Keratinocyte (primary cell): ENCODE results near the gene FOXJ3. TPM values are rescaled to one million over a fixed set of nuclear protein-coding genes. Genes with fewer than 3 reads are reported as not detected.

Source experiments
- DNase-seq: peaks from one replicate; pipeline ENCODE4 v3.0.0-alpha.2; 2011; ENCODE audit warnings: low read depth, missing footprints, low spot score
- FAIRE-seq: peaks from 2 replicates; lab custom pipeline; 2011; peaks lifted over from hg19 to GRCh38; lab: Jason Lieb, UNC
- H2AFZ ChIP-seq: 2 replicates; pipeline ENCODE4 v1.6.0; 2012; ENCODE audit warnings: low read length, control low read depth, inconsistent platforms; ENCODE audit not compliant: control insufficient read depth
- H3K27ac ChIP-seq: 2 replicates; pipeline ENCODE4 v1.5.1; 2011; ENCODE audit warnings: low read length; ENCODE audit not compliant: control insufficient read depth, insufficient read depth
- H3K27me3 ChIP-seq: 3 replicates; pipeline ENCODE4 v1.6.0; 2011; ENCODE audit warnings: low read length; ENCODE audit not compliant: control insufficient read depth, insufficient read depth; ENCODE audit errors: extremely low read depth
- H3K36me3 ChIP-seq, 2 experiments: 2 replicates in 1 of 2; 3 replicates in 1 of 2; pipeline ENCODE4 v1.5.1; 2011; ENCODE audit warnings: low read length in 2 of 2, mild to moderate bottlenecking in 1 of 2; ENCODE audit not compliant: control insufficient read depth in 2 of 2, insufficient read depth in 2 of 2; ENCODE audit errors: extremely low read depth in 1 of 2
- H3K4me1 ChIP-seq: 3 replicates; pipeline ENCODE4 v1.5.1; 2011; ENCODE audit warnings: low read length; ENCODE audit not compliant: control insufficient read depth, insufficient read depth; ENCODE audit errors: extremely low read depth
- H3K4me2 ChIP-seq: 3 replicates; pipeline ENCODE4 v1.6.0; 2011; ENCODE audit warnings: low read depth, low read length; ENCODE audit not compliant: control insufficient read depth, insufficient read depth; ENCODE audit errors: extremely low read depth
- H3K4me3 ChIP-seq, 3 experiments: fragments of 200-600 bp in 1 of 3; sonication (generic) in 1 of 3; 2 replicates in 2 of 3; 3 replicates in 1 of 3; pipeline ENCODE4 v1.5.1; 2011 to 2016; ENCODE audit warnings: low read length in 3 of 3, mild to moderate bottlenecking in 3 of 3, control low read depth in 2 of 3, inconsistent platforms in 1 of 3, low read depth in 1 of 3, mixed read lengths in 1 of 3, mixed run types in 1 of 3, moderate library complexity in 1 of 3; ENCODE audit not compliant: control insufficient read depth in 2 of 3, insufficient read depth in 2 of 3; ENCODE audit errors: extremely low read depth in 1 of 3
- H3K79me2 ChIP-seq: 2 replicates; pipeline ENCODE4 v1.6.0; 2012; ENCODE audit warnings: low read length; ENCODE audit not compliant: control insufficient read depth, insufficient read depth
- H3K9ac ChIP-seq: 3 replicates; pipeline ENCODE4 v1.6.0; 2011; ENCODE audit warnings: low read length; ENCODE audit not compliant: control insufficient read depth, insufficient read depth; ENCODE audit errors: extremely low read depth
- H3K9me1 ChIP-seq: 3 replicates; pipeline ENCODE4 v1.6.0; 2011; ENCODE audit warnings: low read length; ENCODE audit not compliant: control insufficient read depth, insufficient read depth; ENCODE audit errors: extremely low read depth
- H3K9me3 ChIP-seq: 2 replicates; pipeline ENCODE4 v1.5.1; 2012; ENCODE audit warnings: low read depth, low read length; ENCODE audit not compliant: control insufficient read depth
- H4K20me1 ChIP-seq: 3 replicates; pipeline ENCODE4 v1.6.0; 2011; ENCODE audit warnings: low read length; ENCODE audit not compliant: control insufficient read depth, insufficient read depth; ENCODE audit errors: extremely low read depth
- CTCF ChIP-seq, 3 experiments: IDR thresholded peaks in 1 of 3; conservative IDR thresholded peaks in 1 of 3; optimal IDR thresholded peaks in 1 of 3; 2 replicates in 2 of 3; 3 replicates in 1 of 3; pipeline versions ENCODE3 to v1.5.1; 2011; ENCODE audit warnings: low read length in 3 of 3, mild to moderate bottlenecking in 3 of 3, moderate library complexity in 2 of 3, control low read depth in 1 of 3, inconsistent platforms in 1 of 3; ENCODE audit not compliant: insufficient read depth in 2 of 3; ENCODE audit errors: extremely low read depth in 1 of 3
- EZH2 ChIP-seq: IDR thresholded peaks from one replicate; pipeline ENCODE4 v1.6.1; 2012; ENCODE audit warnings: inconsistent platforms, mild to moderate bottlenecking, low read length, moderate library complexity
- dilution Hi-C: fragments of 300-500 bp; cut with MboI; formaldehyde crosslinking; loops from one replicate; pipeline ENCODE4 v1.7.0; 2020; ENCODE audit warnings: low sequenced_read_pairs; ENCODE audit not compliant: extremely low pct_ligation_motif_present
- polyA plus RNA-seq, 5 experiments: library from polyadenylated mRNA; depleted of rRNA in 3 of 5; stranded (reverse) in 3 of 5; stranded (forward) in 1 of 5; unstranded in 1 of 5; fragments of >200 nt; gene quantifications; 1 replicate in 1 of 5; 2 replicates in 3 of 5; 3 replicates in 1 of 5; pipeline versions ENCODE4 v1.2.1 to v1.2.3, GENCODE V29; 2011 to 2012; ENCODE audit warnings: missing spikeins in 2 of 5, low read depth in 1 of 5, low replicate concordance in 1 of 5

Gene FOXJ3
- polyA plus RNA-seq, 1 donor (not counting 4 experiments of a cell fraction or from before 2014, with no cell fraction given), result 40.2 TPM

- no peak overlapping the region for H3K4me2 ChIP-seq
- no peak overlapping the region for H2AFZ ChIP-seq
- no peaks in the 10 kb centered on the region for H3K79me2 ChIP-seq
- H3K27ac ChIP-seq, result no peak overlapping the region
- no peaks in the 10 kb centered on the region for H3K27me3 ChIP-seq
- TF ChIP-seq CTCF (optimal IDR thresholded peaks at IDR 0.05 in 1 of 3, IDR thresholded peaks at IDR 0.05 in 1 of 3, conservative IDR thresholded peaks at IDR 0.05 in 1 of 3; ENCODE audit: extremely low read depth in 1 of 3, insufficient read depth in 2 of 3, low read length in 3 of 3), result no peak
- TF ChIP-seq EZH2, result no peak
- no peak overlapping the region for H3K4me3 ChIP-seq
- no peak overlapping the region for H3K9ac ChIP-seq
- FAIRE-seq (no peak), DNase-seq (no peak)
- no peaks in the 10 kb centered on the region for H4K20me1 ChIP-seq
- dilution Hi-C loops, result no loop called here
- no peaks in the 10 kb centered on the region for H3K36me3 ChIP-seq
- H3K4me1 ChIP-seq, result peaks cover 6% of the 10 kb centered on the region
- no peaks in the 10 kb centered on the region for H3K9me3 ChIP-seq
- no peaks in the 10 kb centered on the region for H3K9me1 ChIP-seq
Observed at GRCh38 chr1:42340093-42340492, 5.1 kb upstream of the FOXJ3 start.

- dilution Hi-C loops, result no loop called here
- Histone ChIP-seq H3K4me3 (no peak overlapping the region), H4K20me1 (no peaks in the 10 kb centered on the region), H3K79me2 (peaks cover 30% of the 10 kb centered on the region), H3K9me1 (no peaks in the 10 kb centered on the region), H3K4me1 (peaks cover 20% of the 10 kb centered on the region), H3K9me3 (no peaks in the 10 kb centered on the region), H3K4me2 (no peak overlapping the region), H3K27me3 (no peaks in the 10 kb centered on the region), H3K27ac (no peak overlapping the region), H3K9ac (no peak overlapping the region), H2AFZ (no peak overlapping the region), H3K36me3 (no peaks in the 10 kb centered on the region)
- FAIRE-seq, result no peak
- TF ChIP-seq CTCF (optimal IDR thresholded peaks at IDR 0.05 in 1 of 3, IDR thresholded peaks at IDR 0.05 in 1 of 3, conservative IDR thresholded peaks at IDR 0.05 in 1 of 3; ENCODE audit: extremely low read depth in 1 of 3, insufficient read depth in 2 of 3, low read length in 3 of 3), result no peak
- TF ChIP-seq EZH2, result no peak
- no peak for DNase-seq
Observed at GRCh38 chr1:42336978-42337377, 1.9 kb upstream of the FOXJ3 start.
